Rectal smooth muscle tissue (tissue), 1 donor: Measurements from ENCODE around the gene CENPT.
"Not testable (repeated sequence)": the region's sequence is repeated elsewhere in the genome, so short reads cannot be mapped to it uniquely, and the experiment has no call there.

Source experiments
- H3K27ac ChIP-seq: one replicate; pipeline ENCODE4 v1.7.0; 2013; ENCODE audit warnings: low read depth, low read length, inconsistent platforms
- H3K27me3 ChIP-seq: one replicate; pipeline ENCODE4 v1.7.0; 2013; ENCODE audit warnings: low read length; ENCODE audit not compliant: control insufficient read depth, insufficient read depth
- H3K36me3 ChIP-seq: one replicate; pipeline ENCODE4 v1.7.0; 2013; ENCODE audit warnings: low read length; ENCODE audit not compliant: control insufficient read depth, insufficient read depth
- H3K4me1 ChIP-seq: one replicate; pipeline ENCODE4 v1.7.0; 2013; ENCODE audit warnings: low read length; ENCODE audit not compliant: control insufficient read depth, insufficient read depth
- H3K4me3 ChIP-seq: one replicate; pipeline ENCODE4 v1.7.0; 2013; ENCODE audit warnings: low read length
- H3K9ac ChIP-seq: one replicate; pipeline ENCODE4 v1.7.0; 2013; ENCODE audit warnings: low read length

CENPT gene

GRCh38 chr16:67842509-67843342, 4.8 kb downstream of the CENPT start:
- Histone ChIP-seq H3K27ac (peak overlapping the region; percentile 100), H3K4me1 (peaks cover 37% of the 10 kb centered on the region), H3K9ac (peak overlapping the region; percentile 70), H3K27me3 (no peaks in the 10 kb centered on the region), H3K4me3 (peak overlapping the region; percentile 98), H3K36me3 (no peaks in the 10 kb centered on the region)

- Histone ChIP-seq H3K36me3 (no peaks in the 10 kb centered on the region), H3K9ac (peak within 1 kb of the TSS; percentile 84), H3K27ac (peak within 1 kb of the TSS; percentile 100), H3K4me1 (peaks cover 36% of the 10 kb centered on the region), H3K27me3 (no peaks in the 10 kb centered on the region), H3K4me3 (peak within 1 kb of the TSS; percentile 98)
Measured at GRCh38 chr16:67841816-67842508, 5.5 kb downstream of the CENPT start, which contains the start of gene THAP11. TSS of gene THAP11 (plus strand) at chr16:67842320. CDS start at chr16:67842555, 235 bp downstream.

DNA sequence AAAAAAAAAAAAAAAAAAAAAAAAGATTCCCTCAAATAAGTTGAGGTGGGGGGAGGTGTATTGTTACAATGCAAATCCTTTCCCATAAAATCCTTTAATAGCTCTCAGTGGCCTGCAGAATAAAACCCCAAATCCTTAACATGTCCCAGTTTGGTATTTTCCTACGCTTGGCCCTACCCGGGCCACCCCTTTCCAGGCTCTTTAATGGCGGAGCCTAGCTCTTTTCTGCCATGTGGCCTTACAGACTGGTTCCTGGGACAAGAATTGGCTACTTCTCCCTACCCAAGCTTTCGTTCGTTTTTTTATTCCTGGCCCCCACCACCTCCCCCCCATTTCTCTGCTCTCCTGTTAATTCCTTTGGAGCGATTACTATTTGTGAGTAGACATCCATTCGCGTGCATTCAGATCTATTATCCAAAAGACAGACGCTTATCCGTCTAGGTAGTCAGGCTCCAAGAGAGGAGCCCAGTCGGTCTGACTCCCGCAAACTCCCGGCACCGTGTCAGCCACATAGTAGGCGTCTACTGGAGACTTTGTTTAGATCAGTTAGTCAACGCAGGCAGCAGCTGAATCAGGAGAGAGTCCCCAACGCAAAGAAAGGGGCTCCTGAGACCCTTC, 6.2 kb downstream of the CENPT start:
- H3K4me3 ChIP-seq: peak overlapping the region; percentile 71
- peak overlapping the region; percentile 100 for H3K27ac ChIP-seq
- H3K9ac ChIP-seq: peak overlapping the region; percentile 84
- no peaks in the 10 kb centered on the region for H3K36me3 ChIP-seq
- no peaks in the 10 kb centered on the region for H3K27me3 ChIP-seq
- peaks cover 36% of the 10 kb centered on the region for H3K4me1 ChIP-seq

DNA sequence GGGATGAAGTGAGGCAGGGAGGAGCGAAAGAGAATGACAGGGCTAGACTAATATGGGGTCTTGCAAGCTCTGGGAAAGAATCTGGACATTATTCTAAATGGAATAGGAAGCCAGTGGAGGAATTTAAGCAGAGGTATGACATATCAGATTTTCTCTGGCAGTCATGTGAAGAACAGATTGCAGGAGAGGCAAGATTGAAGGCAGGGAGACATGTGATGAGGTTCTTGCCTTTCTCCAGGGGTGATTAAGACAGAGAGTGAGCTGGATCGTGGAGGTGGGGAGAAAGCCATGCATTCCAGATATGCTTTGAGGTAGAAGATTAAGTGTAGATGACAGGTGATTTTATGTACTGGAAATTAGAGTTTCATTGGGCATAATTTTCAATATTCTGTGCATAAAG, 9.7 kb downstream of the CENPT start:
- no peak overlapping the region for H3K27ac ChIP-seq
- no peaks in the 10 kb centered on the region for H3K36me3 ChIP-seq
- no peak overlapping the region for H3K9ac ChIP-seq
- H3K4me1 ChIP-seq: peaks cover 9% of the 10 kb centered on the region
- H3K27me3 ChIP-seq: no peaks in the 10 kb centered on the region
- no peak overlapping the region for H3K4me3 ChIP-seq

- not testable (repeated sequence) for H3K9ac ChIP-seq, H3K4me3 ChIP-seq, H3K27me3 ChIP-seq, H3K27ac ChIP-seq, H3K36me3 ChIP-seq
- peaks cover 14% of the 10 kb centered on the region for H3K4me1 ChIP-seq
Measured at GRCh38 chr16:67837190-67837589, 10.3 kb downstream of the CENPT start.

GRCh38 chr16:67834242-67834614, 13.3 kb downstream of the CENPT start:
- no peak overlapping the region for H3K9ac ChIP-seq
- peaks cover 15% of the 10 kb centered on the region for H3K36me3 ChIP-seq
- H3K27me3 ChIP-seq: no peaks in the 10 kb centered on the region
- peak overlapping the region; percentile 67 for H3K4me3 ChIP-seq
- peaks cover 10% of the 10 kb centered on the region for H3K4me1 ChIP-seq
- H3K27ac ChIP-seq: peak overlapping the region; percentile 25

DNA sequence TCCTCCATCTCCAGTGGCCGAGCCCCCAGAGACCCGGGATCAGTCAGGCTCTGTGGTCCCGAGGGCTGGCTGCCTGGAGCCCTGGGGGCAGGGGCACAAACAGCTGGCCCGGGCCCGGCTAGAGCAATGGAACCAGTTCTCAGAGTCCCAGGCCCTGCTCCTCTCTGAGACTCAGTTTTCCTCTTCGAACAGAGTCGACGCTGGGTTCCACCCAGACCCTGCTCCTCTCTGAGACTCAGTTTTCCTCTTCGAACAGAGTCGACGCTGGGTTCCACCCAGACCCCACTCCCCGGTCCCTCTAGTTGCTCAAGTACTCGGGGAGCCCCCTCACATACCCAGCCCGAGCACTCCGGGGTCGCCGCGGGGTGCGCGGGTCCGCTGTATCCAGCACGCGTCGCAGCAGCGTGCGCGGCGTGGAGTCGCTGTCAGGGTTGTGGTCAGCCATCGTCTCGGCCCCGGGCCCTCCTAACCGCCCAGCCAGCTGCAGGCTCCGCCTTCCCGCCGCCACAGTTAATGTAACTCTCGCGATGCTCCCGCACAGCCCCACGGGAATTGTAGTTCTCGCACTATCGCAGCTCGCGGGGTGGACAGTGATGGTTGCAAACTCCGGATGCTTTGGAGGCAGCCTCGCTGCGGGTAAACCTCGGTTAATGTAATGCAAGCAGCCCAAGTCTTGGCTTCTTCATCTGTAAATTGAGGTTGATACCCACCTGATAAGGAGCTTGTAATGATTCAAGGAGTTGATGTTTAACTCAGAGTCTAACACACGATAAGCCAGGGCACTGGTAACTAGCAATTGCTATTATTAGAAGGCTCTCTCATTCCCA, 13.9 kb downstream of the CENPT start:
- H3K27me3 ChIP-seq: no peaks in the 10 kb centered on the region
- peaks cover 15% of the 10 kb centered on the region for H3K36me3 ChIP-seq
- peak overlapping the region; percentile 28 for H3K9ac ChIP-seq
- H3K4me1 ChIP-seq: peaks cover 10% of the 10 kb centered on the region
- peak overlapping the region; percentile 25 for H3K27ac ChIP-seq
- H3K4me3 ChIP-seq: peak overlapping the region; percentile 67

DNA sequence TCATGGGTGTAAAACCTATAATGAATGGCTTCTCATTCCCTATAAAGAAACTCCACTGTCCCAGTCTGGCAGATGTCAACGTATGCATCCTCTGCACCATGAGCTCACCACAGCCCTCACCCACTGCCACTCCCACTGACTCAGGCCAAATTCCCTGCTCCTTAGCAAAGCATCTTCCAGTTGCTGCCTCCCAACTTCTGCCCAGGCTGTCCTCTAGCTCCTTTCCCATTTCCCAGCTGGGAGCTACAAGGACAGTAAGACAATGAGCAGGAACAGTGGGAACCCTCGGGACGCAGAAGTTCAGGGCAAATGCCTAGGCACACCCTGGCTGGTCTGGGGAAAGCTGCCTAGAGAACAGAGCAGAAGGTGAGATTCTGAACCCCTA, 14.5 kb downstream of the CENPT start:
- peaks cover 15% of the 10 kb centered on the region for H3K36me3 ChIP-seq
- peak overlapping the region; percentile 67 for H3K4me3 ChIP-seq
- peak overlapping the region; percentile 28 for H3K9ac ChIP-seq
- peaks cover 10% of the 10 kb centered on the region for H3K4me1 ChIP-seq
- peak overlapping the region; percentile 25 for H3K27ac ChIP-seq
- no peaks in the 10 kb centered on the region for H3K27me3 ChIP-seq

DNA sequence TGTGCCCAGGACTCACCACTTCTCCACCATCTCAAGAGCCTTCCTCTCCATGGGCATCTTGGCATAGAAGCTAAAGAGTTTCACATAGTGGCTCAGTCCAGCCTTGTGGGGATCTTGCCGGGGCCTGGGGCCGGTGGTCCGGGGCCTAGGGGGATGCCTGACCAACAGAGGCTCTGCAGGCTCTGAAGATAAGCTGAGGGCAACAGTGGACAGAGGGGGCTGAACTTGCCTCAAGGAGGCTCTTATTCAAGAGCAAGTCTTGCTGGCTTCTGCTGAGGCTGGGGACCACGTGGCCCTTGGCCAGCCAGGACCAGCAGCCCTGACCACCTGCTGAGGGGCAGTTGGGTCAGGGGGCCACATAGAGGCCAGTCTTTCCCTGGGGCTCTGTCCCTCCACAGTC, 18.8 kb downstream of the CENPT start:
- Histone ChIP-seq H3K27ac (no peak overlapping the region), H3K4me3 (no peak overlapping the region), H3K4me1 (peaks cover 8% of the 10 kb centered on the region), H3K27me3 (no peaks in the 10 kb centered on the region), H3K36me3 (peaks cover 19% of the 10 kb centered on the region), H3K9ac (no peak overlapping the region)

- Histone ChIP-seq H3K4me1 (no peaks in the 10 kb centered on the region), H3K27ac (no peak overlapping the region), H3K9ac (no peak overlapping the region), H3K27me3 (no peaks in the 10 kb centered on the region), H3K4me3 (no peak overlapping the region), H3K36me3 (peaks cover 15% of the 10 kb centered on the region)
Measured at GRCh38 chr16:67825906-67826305, 21.6 kb downstream of the CENPT start.

GRCh38 chr16:67825119-67825518, 22.4 kb downstream of the CENPT start:
- no peak overlapping the region for H3K27ac ChIP-seq
- no peak overlapping the region for H3K4me3 ChIP-seq
- no peaks in the 10 kb centered on the region for H3K4me1 ChIP-seq
- no peaks in the 10 kb centered on the region for H3K27me3 ChIP-seq
- no peak overlapping the region for H3K9ac ChIP-seq
- peaks cover 9% of the 10 kb centered on the region for H3K36me3 ChIP-seq

- peaks cover 4% of the 10 kb centered on the region for H3K36me3 ChIP-seq
- no peak overlapping the region for H3K4me3 ChIP-seq
- no peaks in the 10 kb centered on the region for H3K27me3 ChIP-seq
- H3K4me1 ChIP-seq: no peaks in the 10 kb centered on the region
- no peak overlapping the region for H3K27ac ChIP-seq
- H3K9ac ChIP-seq: no peak overlapping the region
Measured at GRCh38 chr16:67822511-67822910, 25.0 kb downstream of the CENPT start.
